K562 (cell line): Measurements from ENCODE around the gene SLC6A20. TPM values are rescaled to one million over a fixed set of nuclear protein-coding genes. Genes with fewer than 3 reads are reported as not detected.
A peak's percentile ranks its signal among the peaks of the same experiment; 100 is the strongest.

Experiments
- ATAC-seq: fragments of 200-7000 bp; cut with Tn5 transposase; 3 replicates; pipeline ENCODE4 v1.9.1; 2020; ENCODE audit warnings: moderate library complexity
- BruUV-seq: library from RNA; stranded (reverse); fragments of 400-500 nt; replicated peaks from 2 replicates; lab custom pipeline; 2021; lab: Mats Ljungman, UMichigan
- CTCF ChIA-PET: fragments of 300-600 bp; formaldehyde crosslinking; extraction: SDS; loops from one replicate; lab custom pipeline; 2021; ENCODE audit warnings: low intra/inter-chr PET ratio; lab: Yijun Ruan, JAX
- POLR2A ChIA-PET: fragments of 300-600, 350-650 bp; sonication (Branson Sonifier 250); formaldehyde crosslinking; extraction: SDS; loops from one replicate; lab custom pipeline; 2021; ENCODE audit warnings: antibody characterized with exemption, inconsistent platforms; lab: Yijun Ruan, JAX
- DNase-seq, 4 experiments: peaks; one replicate each; pipeline versions ENCODE4 v3.0.0 to v3.0.0-alpha.2; 2011 to 2018; ENCODE audit warnings: low spot score in 3 of 4, mixed read lengths in 3 of 4; ENCODE audit errors: extremely low read depth in 1 of 4
- FAIRE-seq: peaks from 2 replicates; lab custom pipeline; 2011; peaks lifted over from hg19 to GRCh38; lab: Jason Lieb, UNC
- H2AFZ ChIP-seq: 2 replicates; pipeline ENCODE4 v1.6.0; 2011; ENCODE audit warnings: low read depth, low read length, control low read depth, inconsistent platforms
- H3K27ac ChIP-seq: fragments of 200-600 bp; 3 replicates; pipeline ENCODE4 v1.8.0; 2011; ENCODE audit warnings: low read depth, mild to moderate bottlenecking, control low read depth, inconsistent platforms, low read length, moderate library complexity, mixed read lengths; ENCODE audit errors: extremely low read depth
- H3K27me3 ChIP-seq, 2 experiments: fragments of 300-600 bp in 1 of 2; 2 replicates in 1 of 2; 3 replicates in 1 of 2; pipeline versions ENCODE4 v1.6.0 to v1.8.0; 2011; ENCODE audit warnings: inconsistent platforms in 2 of 2, low read length in 2 of 2, mild to moderate bottlenecking in 1 of 2, mixed read lengths in 1 of 2, moderate library complexity in 1 of 2; ENCODE audit not compliant: control insufficient read depth in 2 of 2, insufficient read depth in 2 of 2
- H3K36me3 ChIP-seq: fragments of 300-600 bp; 3 replicates; pipeline ENCODE4 v1.8.0; 2011; ENCODE audit warnings: mild to moderate bottlenecking, low read length, inconsistent platforms; ENCODE audit not compliant: control insufficient read depth, insufficient read depth
- H3K4me1 ChIP-seq, 2 experiments: fragments of 200-600 bp in 1 of 2; replicated peaks in 1 of 2; 2 replicates in 1 of 2; 3 replicates in 1 of 2; pipeline versions ENCODE4 v1.5.1 to v1.8.0; 2011; ENCODE audit warnings: inconsistent platforms in 2 of 2, low read length in 2 of 2, mild to moderate bottlenecking in 1 of 2, mixed read lengths in 1 of 2, moderate library complexity in 1 of 2; ENCODE audit not compliant: control insufficient read depth in 2 of 2, insufficient read depth in 2 of 2
- H3K4me2 ChIP-seq: 2 replicates; pipeline ENCODE4 v1.6.1; 2011; ENCODE audit warnings: low read length, control low read depth, inconsistent platforms, mixed read lengths; ENCODE audit not compliant: insufficient read depth
- H3K4me3 ChIP-seq: fragments of 200-600 bp; sonication (generic), shearing (Covaris generic); 2 replicates; pipeline ENCODE4 v1.5.1; 2016; ENCODE audit warnings: control low read depth, inconsistent platforms
- H3K79me2 ChIP-seq: fragments of 200-600 bp; 3 replicates; pipeline ENCODE4 v1.8.0; 2011; ENCODE audit warnings: low read length, inconsistent platforms; ENCODE audit not compliant: control insufficient read depth, insufficient read depth
- H3K9ac ChIP-seq, 2 experiments: 2 replicates each; pipeline versions ENCODE4 v1.6.0 to v1.6.1; 2011; ENCODE audit warnings: low read depth in 2 of 2, low read length in 2 of 2, control low read depth in 1 of 2, inconsistent platforms in 1 of 2, mild to moderate bottlenecking in 1 of 2, mixed read lengths in 1 of 2; ENCODE audit not compliant: insufficient read depth in 1 of 2
- H3K9me1 ChIP-seq: one replicate; pipeline ENCODE4 v1.6.0; 2011; ENCODE audit warnings: inconsistent platforms, mild to moderate bottlenecking, low read length, moderate library complexity; ENCODE audit not compliant: control insufficient read depth, insufficient read depth
- H3K9me3 ChIP-seq: replicated peaks from 2 replicates; pipeline ENCODE4 v1.5.1; 2011; ENCODE audit warnings: low read depth, low read length, inconsistent platforms; ENCODE audit not compliant: control insufficient read depth, insufficient read depth
- H4K20me1 ChIP-seq: replicated peaks from 2 replicates; pipeline ENCODE4 v1.6.1; 2011; ENCODE audit warnings: low read length, inconsistent platforms, mixed read lengths; ENCODE audit not compliant: control insufficient read depth, insufficient read depth
- CREB1 ChIP-seq, 2 experiments: sonication (generic) in 1 of 2; formaldehyde crosslinking in 1 of 2; IDR thresholded peaks; 2 replicates each; pipeline versions ENCODE4 v1.6.1 to v1.8.0; 2012 to 2022; ENCODE audit warnings: inconsistent platforms in 1 of 2, mild to moderate bottlenecking in 1 of 2, missing genetic modification reagents in 1 of 2, moderate library complexity in 1 of 2
- DNMT1 ChIP-seq: fragments of 450-650 bp; IDR thresholded peaks from 2 replicates; pipeline ENCODE4 v1.6.1; 2016; ENCODE audit warnings: antibody characterized with exemption, mild to moderate bottlenecking
- FIP1L1 ChIP-seq: fragments of 200-400 bp; formaldehyde crosslinking; IDR thresholded peaks from 2 replicates; pipeline ENCODE4 v1.6.1; 2018; ENCODE audit warnings: mild to moderate bottlenecking, low read depth, low read length; ENCODE audit not compliant: poor library complexity, severe bottlenecking
- FOXP1 ChIP-seq: sonication (generic); formaldehyde crosslinking; IDR thresholded peaks from 2 replicates; pipeline ENCODE4 v1.8.0; 2022; ENCODE audit warnings: mild to moderate bottlenecking, missing genetic modification reagents
- GATAD2B ChIP-seq: fragments of 450-650 bp; IDR thresholded peaks from 2 replicates; pipeline ENCODE4 v1.6.1; 2017; ENCODE audit warnings: mild to moderate bottlenecking, borderline replicate concordance
- HEY1 ChIP-seq: fragments of 250-450 bp; sonication (Bioruptor Pico); IDR thresholded peaks from 2 replicates; pipeline ENCODE4 v1.5.0; 2020; ENCODE audit warnings: mild to moderate bottlenecking, moderate library complexity, borderline replicate concordance
- HNRNPH1 ChIP-seq: fragments of 200-400 bp; formaldehyde crosslinking; optimal IDR thresholded peaks from 2 replicates; pipeline ENCODE3; 2017; ENCODE audit warnings: low read depth, mild to moderate bottlenecking, low read length, moderate library complexity
- IFI16 ChIP-seq: fragments of 250-450 bp; sonication (Bioruptor Pico); IDR thresholded peaks from 2 replicates; pipeline ENCODE4 v2.1.2; 2022; ENCODE audit warnings: mild to moderate bottlenecking, inconsistent platforms
- KHSRP ChIP-seq: fragments of 450-650 bp; IDR thresholded peaks from 2 replicates; pipeline ENCODE4 v1.6.1; 2017
- KLF1 ChIP-seq: fragments of 450-650 bp; IDR thresholded peaks from 2 replicates; pipeline ENCODE4 v1.6.1; 2016; ENCODE audit warnings: missing genetic modification characterization, missing compliant biosample characterization
- MBD1 ChIP-seq: fragments of 250-450 bp; sonication (Bioruptor Pico); IDR thresholded peaks from 2 replicates; pipeline ENCODE4 v1.8.0; 2022; ENCODE audit warnings: inconsistent platforms
- NCOA1 ChIP-seq: fragments of 450-650 bp; IDR thresholded peaks from 2 replicates; pipeline ENCODE4 v1.6.1; 2016; ENCODE audit warnings: low read depth
- RBM25 ChIP-seq: fragments of 200-400 bp; formaldehyde crosslinking; IDR thresholded peaks from 2 replicates; pipeline ENCODE4 v1.6.1; 2018; ENCODE audit warnings: low read length, low read depth, moderate library complexity; ENCODE audit not compliant: severe bottlenecking
- SMARCA4 ChIP-seq: fragments of 450-650 bp; IDR thresholded peaks from 2 replicates; pipeline ENCODE4 v1.6.1; 2016
- STAG1 ChIP-seq: sonication (generic); formaldehyde crosslinking; IDR thresholded peaks from 2 replicates; pipeline ENCODE4 v1.5.0; 2020; ENCODE audit warnings: missing genetic modification reagents, borderline replicate concordance
- STAT6 ChIP-seq: sonication (generic); formaldehyde crosslinking; IDR thresholded peaks from 2 replicates; pipeline ENCODE4 v1.8.1; 2023; ENCODE audit warnings: mild to moderate bottlenecking, missing genetic modification reagents
- TCF7 ChIP-seq: sonication (generic); IDR thresholded peaks from 2 replicates; pipeline ENCODE4 v1.6.1; 2016; ENCODE audit warnings: antibody characterized with exemption, borderline replicate concordance
- ZNF175 ChIP-seq: fragments of 200-800 bp; sonication (Bioruptor generic); IDR thresholded peaks from 2 replicates; pipeline ENCODE4 v1.6.1; 2016; ENCODE audit warnings: low read depth, mild to moderate bottlenecking, missing genetic modification characterization, missing compliant biosample characterization
- ZNF197 ChIP-seq: fragments of 200-800 bp; sonication (Bioruptor generic); IDR thresholded peaks from 2 replicates; pipeline ENCODE4 v1.6.1; 2016; ENCODE audit warnings: low read depth, missing genetic modification characterization, missing compliant biosample characterization
- WGBS: fragments of 100-300 bp; shearing (Covaris generic); methylation state at CpG from one replicate; pipeline ENCODE4 v1.1.6; 2016; ENCODE audit warnings: low coverage, mixed read lengths; ENCODE audit not compliant: insufficient coverage; ENCODE audit errors: missing lambda C conversion rate; 5-methylcytosine and 5-hydroxymethylcytosine counted together
- in situ Hi-C: fragments of 300-500 bp; cut with MboI; formaldehyde crosslinking; loops from 4 replicates; pipeline ENCODE4 v1.15.0; 2018; ENCODE audit warnings: inconsistent platforms, mixed read lengths
- intact Hi-C: fragments of 100-400 bp; cut with micrococcal nuclease; formaldehyde crosslinking; loops from 2 replicates; pipeline ENCODE4 v1.14.2; 2022
- polyA plus RNA-seq, 8 experiments: library from polyadenylated mRNA; depleted of rRNA in 4 of 8; stranded (reverse) in 5 of 8; unstranded in 3 of 8; fragments of >200 nt; fragmentation: Nextera tagmentation in 2 of 8; fragmentation: Illumina TruSeq in 1 of 8; extraction: Ambion mirVana in 2 of 8; extraction: Trizol in 1 of 8; gene quantifications; 2 replicates each; pipeline versions ENCODE4 v1.2.1 to v1.2.3, GENCODE V29; 2011 to 2014; ENCODE audit warnings: inconsistent platforms in 1 of 8, missing spikeins in 1 of 8
- total RNA-seq, 7 experiments: library from RNA; depleted of rRNA in 6 of 7; stranded (reverse); fragments of >200 nt in 6 of 7; fragmentation: Illumina TruSeq in 2 of 7; extraction: Trizol in 2 of 7; gene quantifications; 2 replicates each; pipeline versions ENCODE4 v1.2.1 to v1.2.3, GENCODE V29; 2011 to 2021; ENCODE audit warnings: low replicate concordance in 1 of 7

Gene SLC6A20
- total and polyA plus RNA-seq, 9 of the 15 experiments (the other 6 are each of a cell fraction or from before 2014, with no cell fraction given), result not detected

- TF ChIP-seq MBD1 (CRISPR knock-in tag) (no peak), FIP1L1 (no peak), KLF1 (tag) (no peak), HNRNPH1 (no peak), ZNF175 (CRISPR knock-in tag) (no peak), TCF7 (no peak)
- TF ChIP-seq, all 486 proteins: peak for 0
Observed at GRCh38 chr3:45765958-45766357, 30.4 kb downstream of the SLC6A20 start (continued).

- Histone ChIP-seq H3K27ac (no peak overlapping the region), H3K79me2 (no peaks in the 10 kb centered on the region), H3K4me1 (peaks cover 0 to 5% of the 10 kb centered on the region in 2 experiments; a peak in 2 of 5 replicates), H4K20me1 (no peaks in the 10 kb centered on the region), H3K9me3 (no peaks in the 10 kb centered on the region), H2AFZ (no peak overlapping the region), H3K9ac (0 out of 4 replicates have a peak overlapping the region, but pooled peaks of 1 of the 2 experiments have one; percentile 28), H3K36me3 (no peaks in the 10 kb centered on the region), H3K4me2 (no peak overlapping the region), H3K9me1 (no peaks in the 10 kb centered on the region), H3K27me3 (peaks cover 16 to 51% of the 10 kb centered on the region in 2 experiments), H3K4me3 (no peak overlapping the region)
- CTCF ChIA-PET, result no interaction called here
- FAIRE-seq (no peak), DNase-seq (no peak), ATAC-seq (no peak)
- no TSS peak for BruUV-seq
- in situ Hi-C loops, result no loop called here
- WGBS, result 2% methylated on average over 9 of the region's 9 CpGs
- POLR2A ChIA-PET, result no interaction called here
- intact Hi-C loops, result loop anchor here (10.0 kb wide), 1 partner anchor 251 kb away; no protein-coding TSS in a partner anchor
- TF ChIP-seq RBM25 (no peak), GATAD2B (no peak), ZNF197 (CRISPR knock-in tag) (no peak), NCOA1 (no peak), DNMT1 (no peak), HEY1 (CRISPR knock-in tag) (no peak), STAG1 (no peak), IFI16 (CRISPR knock-in tag) (no peak), FOXP1 (no peak), CREB1 (IDR thresholded peaks at IDR 0.05) (no peak), CREB1 (CRISPR knock-in tag; IDR thresholded peaks at IDR 0.05) (no peak), STAT6 (CRISPR knock-in tag) (no peak), SMARCA4 (no peak), KHSRP (no peak)
Observed at GRCh38 chr3:45765266-45765851, 31.0 kb downstream of the SLC6A20 start.
